ENCODE data around the gene MPZL1. TPM values are rescaled to one million over a fixed set of nuclear protein-coding genes. Genes with fewer than 3 reads are reported as not detected.

MPZL1 gene
- total RNA-seq, 1 experiment from 2014 or later, result 273 TPM

- BruUV-seq (replicated peaks), result no TSS peak
- H3K9me3 Mint-ChIP-seq (ENCODE audit: unreplicated experiment), result no peaks in the 10 kb centered on the region
- POLR2A ChIA-PET, result no interaction called here
- peaks cover 6% of the 10 kb centered on the region; the same call in 1 of the 2 replicates for H3K4me1 ChIP-seq
- no peak overlapping the region for H3K4me3 Mint-ChIP-seq (ENCODE audit: unreplicated experiment)
- DNase-seq, result no peak
- no peaks in the 10 kb centered on the region for H3K27me3 Mint-ChIP-seq (ENCODE audit: insufficient read depth, unreplicated experiment)
- peaks cover 21% of the 10 kb centered on the region for H3K4me1 Mint-ChIP-seq (ENCODE audit: low read depth, unreplicated experiment)
- CTCF ChIA-PET, result no interaction called here
- no peak overlapping the region for H3K4me3 ChIP-seq (ENCODE audit: low read depth, low read length)
- no peaks in the 10 kb centered on the region for H3K36me3 ChIP-seq (ENCODE audit: control insufficient read depth, insufficient read depth, low read length)
- intact Hi-C loops (cut with micrococcal nuclease; ENCODE audit: unreplicated experiment), result no loop called here
- H3K27me3 ChIP-seq (replicated peaks; ENCODE audit: control insufficient read depth, insufficient read depth, low read length), result no peaks in the 10 kb centered on the region
- H3K36me3 Mint-ChIP-seq (ENCODE audit: insufficient read depth, unreplicated experiment), result no peaks in the 10 kb centered on the region
- no peak overlapping the region for H3K27ac Mint-ChIP-seq (ENCODE audit: unreplicated experiment)
- no peaks in the 10 kb centered on the region for H3K9me3 ChIP-seq
- no peak for TF ChIP-seq CTCF (IDR thresholded peaks at IDR 0.05; ENCODE audit: insufficient read depth in 1 of 2, low read depth in 1 of 2, low read length in 1 of 2, severe bottlenecking in 1 of 2, unreplicated experiment in 1 of 2)
These were observed 110.9 kb downstream of the MPZL1 start for GRCh38 chr1:167832693-167833092.

- no peak overlapping the region for H3K4me3 ChIP-seq (ENCODE audit: low read depth, low read length)
- no peaks in the 10 kb centered on the region for H3K36me3 ChIP-seq (ENCODE audit: control insufficient read depth, insufficient read depth, low read length)
- no peak overlapping the region for H3K4me3 Mint-ChIP-seq (ENCODE audit: unreplicated experiment)
- H3K9me3 Mint-ChIP-seq (ENCODE audit: unreplicated experiment), result no peaks in the 10 kb centered on the region
- DNase-seq, result no peak
- CTCF ChIA-PET, result no interaction called here
- intact Hi-C loops (cut with micrococcal nuclease; ENCODE audit: unreplicated experiment), result no loop called here
- no peaks in the 10 kb centered on the region for H3K9me3 ChIP-seq
- BruUV-seq (replicated peaks), result no TSS peak
- H3K4me1 ChIP-seq, result peaks cover 6% of the 10 kb centered on the region; the same call in 1 of the 2 replicates
- H3K36me3 Mint-ChIP-seq (ENCODE audit: insufficient read depth, unreplicated experiment), result no peaks in the 10 kb centered on the region
- no peaks in the 10 kb centered on the region for H3K27me3 ChIP-seq (replicated peaks; ENCODE audit: control insufficient read depth, insufficient read depth, low read length)
- POLR2A ChIA-PET, result no interaction called here
- no peaks in the 10 kb centered on the region for H3K27me3 Mint-ChIP-seq (ENCODE audit: insufficient read depth, unreplicated experiment)
- TF ChIP-seq CTCF (IDR thresholded peaks at IDR 0.05; ENCODE audit: insufficient read depth in 1 of 2, low read depth in 1 of 2, low read length in 1 of 2, severe bottlenecking in 1 of 2, unreplicated experiment in 1 of 2), result no peak
- peaks cover 21% of the 10 kb centered on the region for H3K4me1 Mint-ChIP-seq (ENCODE audit: low read depth, unreplicated experiment)
- H3K27ac Mint-ChIP-seq (ENCODE audit: unreplicated experiment), result no peak overlapping the region
These were observed 112.1 kb downstream of the MPZL1 start for GRCh38 chr1:167833904-167834303.

DNA sequence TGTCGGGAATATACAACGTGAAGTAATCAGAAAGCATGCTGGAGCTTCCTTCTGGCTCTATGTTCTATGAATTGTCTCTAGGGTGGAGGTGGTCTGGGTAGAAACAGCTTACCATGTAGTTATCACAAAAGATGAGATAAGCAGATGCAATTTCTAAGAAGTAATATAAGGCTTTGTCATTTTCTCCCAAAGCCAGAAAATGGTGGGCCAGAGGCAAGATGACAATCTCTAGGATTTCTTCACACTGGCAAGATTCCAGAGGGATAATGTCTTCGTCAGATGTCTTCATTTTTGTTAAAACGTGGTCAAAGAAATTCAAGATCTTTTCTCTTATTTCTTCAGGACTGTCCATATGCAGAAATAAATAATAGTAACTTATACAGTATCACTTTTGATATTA is 114.4 kb downstream of the MPZL1 start:
- no TSS peak for BruUV-seq (replicated peaks)
- intact Hi-C loops (cut with micrococcal nuclease; ENCODE audit: unreplicated experiment), result no loop called here
- no peaks in the 10 kb centered on the region for H3K27me3 ChIP-seq (replicated peaks; ENCODE audit: control insufficient read depth, insufficient read depth, low read length)

More for the DNA sequence above, 114.4 kb downstream of the MPZL1 start:
- no peaks in the 10 kb centered on the region for H3K4me1 ChIP-seq
- H3K27ac Mint-ChIP-seq (ENCODE audit: unreplicated experiment), result no peak overlapping the region
- DNase-seq, result no peak
- no peaks in the 10 kb centered on the region for H3K27me3 Mint-ChIP-seq (ENCODE audit: insufficient read depth, unreplicated experiment)
- peaks cover 6% of the 10 kb centered on the region for H3K4me1 Mint-ChIP-seq (ENCODE audit: low read depth, unreplicated experiment)
- TF ChIP-seq CTCF (IDR thresholded peaks at IDR 0.05; ENCODE audit: insufficient read depth in 1 of 2, low read depth in 1 of 2, low read length in 1 of 2, severe bottlenecking in 1 of 2, unreplicated experiment in 1 of 2), result no peak
- ChIA-PET POLR2A (no interaction called here), CTCF (no interaction called here)
- H3K9me3 ChIP-seq, result no peaks in the 10 kb centered on the region
- H3K4me3 ChIP-seq (ENCODE audit: low read depth, low read length), result no peak overlapping the region
- H3K36me3 Mint-ChIP-seq (ENCODE audit: insufficient read depth, unreplicated experiment), result no peaks in the 10 kb centered on the region
- H3K9me3 Mint-ChIP-seq (ENCODE audit: unreplicated experiment), result no peaks in the 10 kb centered on the region
- H3K4me3 Mint-ChIP-seq (ENCODE audit: unreplicated experiment), result no peak overlapping the region
- H3K36me3 ChIP-seq (ENCODE audit: control insufficient read depth, insufficient read depth, low read length), result no peaks in the 10 kb centered on the region
